HG03457 (cell line): ENCODE results near the gene TCIRG1.

Source experiments
- ATAC-seq: cut with Tn5 transposase; IDR thresholded peaks from one replicate; pipeline ENCODE4 v1.9.1; 2021; ENCODE audit warnings: moderate number of reproducible peaks; ENCODE audit not compliant: unreplicated experiment

TCIRG1 gene

DNA sequence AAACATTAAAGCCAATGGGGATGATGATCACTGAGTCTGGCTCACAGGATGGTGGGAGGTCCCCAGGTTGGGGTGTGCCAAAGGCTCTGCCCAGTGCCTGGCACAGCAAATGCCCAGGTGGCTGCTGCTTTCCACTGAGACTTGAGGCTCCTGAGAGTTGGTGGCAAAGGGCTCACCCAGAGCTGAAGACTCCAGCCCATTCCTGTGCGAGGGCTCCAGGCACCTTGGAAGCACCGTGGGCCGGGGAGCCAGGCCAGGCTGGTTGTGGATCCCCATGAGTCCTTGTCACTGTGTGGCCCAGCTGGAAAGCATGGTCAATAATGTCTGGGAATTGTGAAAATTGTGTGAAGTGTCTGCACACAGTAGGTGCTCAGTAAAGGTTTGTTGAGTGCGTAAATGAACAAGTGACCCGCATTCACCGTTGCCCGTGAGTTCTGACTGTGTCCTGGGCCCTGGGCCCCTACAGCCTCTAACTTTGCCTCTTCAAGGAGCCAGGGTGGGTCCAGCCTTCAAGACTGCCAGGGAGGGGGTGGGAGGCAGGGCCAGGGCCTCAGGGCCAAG is 32.1 kb upstream of the TCIRG1 start:
- no peak for ATAC-seq

DNA sequence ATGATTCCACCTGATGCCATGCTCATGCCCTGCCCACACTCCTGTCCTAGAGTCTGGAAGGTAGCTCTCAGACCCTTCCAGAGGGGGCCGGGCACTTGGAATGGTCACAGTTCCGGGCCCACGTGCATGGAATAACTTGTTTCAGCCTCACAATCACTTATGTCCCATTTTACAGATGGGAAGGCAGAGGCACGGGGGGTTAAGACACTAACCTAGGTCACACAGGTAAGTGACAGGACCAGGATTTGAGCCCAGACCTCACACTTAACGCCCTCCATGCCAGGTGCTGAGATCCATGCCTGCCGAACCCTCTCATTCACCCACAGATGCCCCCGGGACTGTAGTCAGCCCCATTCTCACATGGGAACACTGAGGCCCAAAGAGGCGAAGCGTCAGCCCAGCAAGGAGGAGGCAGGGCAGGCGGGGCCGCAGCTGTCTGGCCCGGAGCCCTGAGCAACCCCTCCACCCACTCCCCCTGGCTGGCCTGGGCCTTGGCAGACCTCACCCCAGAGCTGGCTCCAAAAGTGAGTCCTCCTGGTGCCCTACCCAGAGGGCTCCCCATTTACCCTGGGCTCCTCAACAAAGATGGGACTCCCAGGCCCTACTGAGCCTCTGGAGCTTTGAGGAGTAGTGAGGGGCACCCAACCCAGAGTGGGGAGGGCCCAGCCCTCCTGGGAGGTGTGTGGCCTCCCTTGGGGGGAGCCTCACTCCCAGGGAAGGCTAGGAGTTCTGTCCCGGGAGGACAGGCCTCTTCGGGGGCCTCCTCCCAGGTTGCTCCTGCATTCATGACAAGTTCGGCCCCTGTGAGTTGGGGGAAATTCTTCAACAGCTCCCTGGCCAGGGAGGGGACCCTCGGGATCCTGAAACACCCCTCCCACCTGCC is 31.1 kb upstream of the TCIRG1 start:
- no peak for ATAC-seq

DNA sequence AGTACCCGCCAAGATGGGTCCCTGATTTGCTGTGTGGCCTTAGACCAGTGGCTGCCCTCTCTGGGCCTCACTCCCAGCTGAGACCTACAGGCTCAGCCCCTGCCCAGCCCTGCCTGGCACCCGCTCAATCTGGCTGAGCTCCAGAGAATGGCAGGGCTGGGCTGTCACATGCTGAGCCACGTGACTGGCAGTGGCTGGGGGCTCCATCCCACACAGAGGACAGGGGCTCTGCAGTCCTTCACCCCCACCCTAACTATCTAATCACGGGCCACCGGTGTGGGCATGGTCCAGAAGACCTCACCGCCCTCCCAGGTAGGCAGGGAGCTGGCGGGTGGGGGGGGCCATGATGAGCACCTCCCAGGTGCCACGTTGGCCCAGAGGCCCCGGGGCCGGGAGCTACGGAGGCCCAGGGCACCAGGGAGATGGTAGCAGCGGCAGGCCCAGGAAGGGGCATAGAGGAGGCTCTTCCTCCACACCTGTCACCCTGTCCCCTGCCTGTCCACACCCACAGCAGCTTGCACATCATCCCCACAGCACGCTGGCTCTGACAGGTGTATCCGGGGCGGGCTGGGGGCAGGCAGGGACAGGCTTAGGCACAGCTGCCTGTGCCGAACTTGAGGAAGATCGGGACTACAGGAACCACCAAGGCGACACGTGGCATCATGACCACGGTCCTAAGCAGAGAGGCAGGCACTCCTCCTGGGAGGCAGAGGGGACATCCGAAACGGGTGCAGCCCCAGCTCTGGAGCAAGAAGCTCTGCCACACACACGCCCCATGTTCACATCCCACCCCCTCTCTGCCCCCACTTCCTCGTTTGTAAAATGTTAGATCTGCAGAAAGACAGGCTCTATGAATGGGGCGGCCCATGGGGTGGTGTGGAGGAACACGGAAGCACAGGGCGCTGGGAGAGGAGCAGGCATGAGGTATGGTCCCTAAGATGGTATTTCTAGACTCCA is 30.2 kb upstream of the TCIRG1 start:
- no peak for ATAC-seq

DNA sequence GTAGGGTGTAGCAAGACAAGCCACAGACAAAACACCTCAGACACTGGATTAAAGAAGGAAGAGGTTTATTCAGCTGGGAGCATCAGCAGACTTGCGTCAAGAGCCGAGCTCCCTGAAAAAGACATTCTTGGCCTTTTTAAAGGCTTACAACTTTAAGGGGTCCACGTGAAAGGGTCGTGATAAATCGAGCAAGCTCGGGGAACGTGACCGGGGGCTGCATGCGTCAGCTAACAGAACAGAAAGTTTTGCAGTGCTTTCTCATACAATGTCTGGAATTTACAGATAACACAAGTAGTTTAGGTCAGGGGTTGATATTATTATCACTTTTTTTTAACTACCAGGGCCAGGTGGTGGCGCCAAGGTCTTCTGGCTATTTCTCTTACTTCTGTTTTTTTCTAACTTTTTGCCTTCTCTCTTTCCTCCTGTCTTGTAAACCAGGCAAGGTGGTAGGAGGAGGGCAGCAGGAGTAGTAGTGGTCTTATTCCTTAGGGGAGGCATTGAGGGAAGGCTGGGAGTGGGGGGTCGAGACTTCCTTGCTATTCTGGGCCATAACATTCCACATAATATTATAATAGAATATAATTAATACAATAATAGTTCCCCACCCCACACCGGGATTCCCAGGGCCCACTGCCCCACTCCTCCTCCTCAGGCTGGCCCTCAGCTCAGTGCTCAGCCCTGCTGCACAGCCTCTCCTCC is 29.3 kb upstream of the TCIRG1 start:
- ATAC-seq = no peak

DNA sequence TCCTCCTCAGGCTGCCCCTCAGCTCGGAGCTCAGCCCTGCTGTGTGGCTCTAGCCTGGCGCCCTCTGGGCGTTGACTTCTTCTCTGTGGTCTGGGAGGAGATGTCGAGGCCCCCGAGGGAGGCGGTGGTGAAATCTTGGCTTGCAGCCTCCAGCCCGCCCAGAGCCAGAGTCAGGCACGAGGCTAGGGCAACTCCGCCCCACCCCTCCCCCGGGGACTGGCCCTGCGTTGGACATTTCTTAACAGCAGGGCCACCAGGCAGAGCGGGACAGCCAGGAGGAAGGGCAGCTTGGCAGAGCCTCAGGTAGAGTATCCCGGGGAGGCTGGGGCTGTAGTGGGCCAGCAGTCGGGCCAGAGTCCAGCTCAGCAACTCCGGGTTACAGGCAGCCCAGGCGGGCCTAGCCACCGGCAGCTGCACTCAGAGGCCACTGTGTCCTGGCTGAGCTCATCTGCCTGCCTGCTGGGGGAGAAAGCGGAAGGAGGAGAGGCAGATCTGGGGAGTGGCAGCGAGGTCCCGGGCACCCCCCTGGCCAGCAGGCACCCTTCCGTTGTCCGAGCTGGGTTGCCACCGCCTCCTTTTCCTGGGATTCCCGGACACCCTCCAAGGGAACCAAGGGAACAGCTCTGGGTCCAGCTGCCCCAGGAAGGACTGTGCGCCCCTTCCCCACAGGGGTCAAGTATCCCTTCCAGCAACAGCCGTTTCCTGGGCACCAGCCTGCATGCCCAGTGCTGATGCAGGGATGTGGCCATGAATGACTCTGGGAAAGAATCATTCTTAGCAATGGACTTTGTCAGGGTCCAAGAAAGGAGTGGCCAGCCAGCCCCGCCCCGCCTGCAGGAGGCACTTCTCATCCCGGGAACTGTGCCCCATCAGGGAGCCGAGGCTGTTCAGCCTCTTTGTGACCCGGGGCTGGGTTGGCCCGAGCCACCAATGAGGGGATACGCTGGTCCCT is 28.5 kb upstream of the TCIRG1 start, which contains the start of gene ALDH3B1:
Gene ALDH3B1 (plus strand): TSS at position 238 of the 952 bp plus-strand sequence. CDS start 4,971 bp downstream, outside the sequence.
- ATAC-seq = no peak

DNA sequence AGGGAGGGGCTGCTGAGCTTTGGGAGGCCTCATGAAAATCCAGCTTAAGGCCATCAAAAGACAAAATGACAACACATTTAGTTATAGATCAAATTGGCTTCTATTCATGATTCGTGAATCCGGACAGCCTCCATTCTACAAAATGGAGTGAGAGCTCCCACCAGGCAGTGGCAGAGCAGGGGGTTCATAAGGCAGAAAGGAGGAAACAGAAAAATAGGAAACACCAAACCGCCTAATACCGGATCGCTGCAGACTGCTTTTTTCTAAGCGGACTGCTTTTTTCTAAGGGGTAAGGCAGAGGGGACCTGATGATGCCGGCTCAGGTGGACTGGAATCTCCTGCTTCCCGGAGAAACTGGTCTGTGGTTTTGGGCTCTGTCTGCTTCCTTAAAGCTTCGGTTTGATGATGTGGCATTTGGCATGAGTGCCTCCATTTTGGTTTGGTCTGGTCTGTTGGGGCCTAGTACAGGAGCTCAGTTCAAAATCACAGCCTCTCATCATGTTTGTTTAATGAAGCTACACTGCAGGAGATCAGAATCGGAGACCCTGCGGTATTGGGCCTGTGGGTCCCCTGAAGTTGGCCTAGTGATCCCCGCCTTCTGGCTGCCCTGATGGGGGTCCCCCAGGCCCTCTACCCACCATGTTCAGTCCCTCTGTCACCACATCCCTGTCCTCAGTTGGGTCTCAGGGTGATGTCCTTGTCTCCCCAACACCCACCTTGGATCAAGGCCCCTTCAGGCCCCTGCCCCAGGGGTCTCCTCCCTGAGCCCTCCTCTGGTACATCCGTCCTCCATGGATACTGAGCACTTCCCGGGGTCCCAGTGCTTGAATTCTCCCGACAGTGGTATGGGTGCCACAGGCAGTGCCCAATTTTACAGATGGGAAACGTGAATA is 27.5 kb upstream of the TCIRG1 start:
- no peak for ATAC-seq

DNA sequence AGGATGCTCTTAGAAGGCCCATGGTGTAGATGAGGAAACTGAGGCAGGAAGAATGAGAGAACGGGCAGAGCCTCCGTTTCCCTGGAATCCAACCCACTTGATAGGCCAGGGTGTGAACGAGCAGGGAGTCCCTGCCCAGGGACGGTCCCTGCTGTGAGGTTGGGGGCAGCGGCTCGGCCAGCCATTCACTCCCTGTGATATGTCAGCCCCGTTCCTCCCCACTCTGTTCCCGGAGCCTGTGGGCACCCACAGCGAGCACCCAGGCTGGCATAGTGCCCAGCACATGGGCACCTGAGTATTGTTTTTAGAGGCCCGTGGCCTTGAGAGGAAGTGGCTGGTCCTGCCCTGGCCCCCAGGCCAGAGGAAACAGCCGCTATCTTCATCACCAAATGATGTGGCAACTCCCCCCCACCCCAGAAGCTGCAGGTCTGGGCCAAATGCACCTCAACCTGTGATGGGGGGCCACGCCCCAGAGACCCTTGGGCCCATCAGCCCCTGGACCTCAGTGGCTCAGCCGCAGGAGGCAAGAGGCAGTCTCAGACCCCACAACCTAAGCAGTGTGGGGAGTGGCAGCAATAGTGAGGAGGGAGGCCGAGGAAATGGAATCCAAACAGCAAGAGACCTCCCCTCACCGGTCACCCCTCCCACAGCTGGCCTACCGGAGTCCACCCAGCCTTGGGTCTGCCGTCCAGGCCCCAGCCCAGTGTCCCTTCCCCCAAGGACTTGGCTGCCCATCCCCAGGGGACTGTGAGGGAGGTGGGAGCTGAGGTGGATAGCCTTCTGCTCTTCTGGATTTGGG is 26.6 kb upstream of the TCIRG1 start:
- ATAC-seq = no peak

DNA sequence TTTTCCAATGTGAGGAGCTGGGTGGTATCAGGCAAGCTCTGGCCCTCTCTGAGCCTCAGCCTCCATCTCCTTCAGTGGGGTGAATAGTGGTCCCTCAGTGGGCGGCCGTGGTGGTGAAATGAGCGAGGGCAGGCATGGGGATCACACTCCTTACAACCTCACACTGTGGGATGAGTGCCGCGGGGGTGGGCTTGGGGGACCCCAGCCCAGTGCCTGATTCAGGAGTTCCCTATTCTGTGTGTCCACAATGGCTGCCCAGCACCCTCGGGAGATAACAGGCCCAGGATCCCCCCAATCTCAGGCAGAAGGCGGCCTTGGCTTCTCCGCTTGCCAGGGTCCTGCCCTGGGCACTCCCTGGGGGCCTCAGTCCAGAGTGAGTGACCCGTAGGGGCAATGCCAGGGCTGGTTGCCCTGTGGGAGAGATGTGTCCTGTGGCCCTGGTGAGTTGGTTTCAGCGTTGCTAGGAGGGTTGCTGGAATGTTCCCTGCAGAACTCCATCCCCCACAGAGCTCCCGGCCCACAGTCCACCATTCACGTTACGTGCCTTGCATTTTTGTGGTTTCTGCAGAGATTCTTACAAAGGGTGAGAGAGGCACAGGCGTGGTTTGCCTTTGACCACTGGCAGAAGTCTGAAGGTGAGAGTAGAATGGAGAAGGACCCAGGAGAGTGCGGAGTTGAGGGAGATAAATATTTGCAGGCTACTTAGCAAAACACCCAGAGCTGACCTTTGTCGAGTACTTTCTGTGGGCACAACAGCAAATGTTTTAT is 25.8 kb upstream of the TCIRG1 start:
- no peak for ATAC-seq

DNA sequence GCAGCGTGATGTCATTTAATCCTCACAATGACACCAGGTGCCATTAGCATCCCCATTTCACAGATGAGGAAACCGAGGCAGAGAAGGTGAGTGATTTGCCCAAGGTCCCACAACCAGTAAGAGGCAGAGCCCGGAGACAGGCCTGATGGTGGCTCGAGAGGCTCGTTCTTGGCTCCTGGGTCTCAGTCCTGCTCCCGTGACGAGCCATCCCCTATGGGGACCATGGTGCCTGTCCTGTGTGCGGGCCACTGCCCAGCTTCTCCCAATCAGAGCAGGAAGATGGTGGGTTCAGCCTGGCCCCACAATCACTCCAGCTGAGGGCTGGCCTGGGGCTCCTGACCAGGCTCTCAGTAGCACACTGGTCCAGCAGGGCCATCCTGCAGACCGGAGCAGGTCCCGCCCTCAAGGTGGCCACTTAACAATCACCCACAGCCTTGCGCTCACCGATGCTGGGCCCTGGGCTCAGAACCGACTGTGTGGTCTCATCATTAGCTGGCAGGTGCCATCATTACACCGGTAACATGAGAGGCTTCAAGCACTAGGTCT is 25.1 kb upstream of the TCIRG1 start:
- ATAC-seq = no peak

DNA sequence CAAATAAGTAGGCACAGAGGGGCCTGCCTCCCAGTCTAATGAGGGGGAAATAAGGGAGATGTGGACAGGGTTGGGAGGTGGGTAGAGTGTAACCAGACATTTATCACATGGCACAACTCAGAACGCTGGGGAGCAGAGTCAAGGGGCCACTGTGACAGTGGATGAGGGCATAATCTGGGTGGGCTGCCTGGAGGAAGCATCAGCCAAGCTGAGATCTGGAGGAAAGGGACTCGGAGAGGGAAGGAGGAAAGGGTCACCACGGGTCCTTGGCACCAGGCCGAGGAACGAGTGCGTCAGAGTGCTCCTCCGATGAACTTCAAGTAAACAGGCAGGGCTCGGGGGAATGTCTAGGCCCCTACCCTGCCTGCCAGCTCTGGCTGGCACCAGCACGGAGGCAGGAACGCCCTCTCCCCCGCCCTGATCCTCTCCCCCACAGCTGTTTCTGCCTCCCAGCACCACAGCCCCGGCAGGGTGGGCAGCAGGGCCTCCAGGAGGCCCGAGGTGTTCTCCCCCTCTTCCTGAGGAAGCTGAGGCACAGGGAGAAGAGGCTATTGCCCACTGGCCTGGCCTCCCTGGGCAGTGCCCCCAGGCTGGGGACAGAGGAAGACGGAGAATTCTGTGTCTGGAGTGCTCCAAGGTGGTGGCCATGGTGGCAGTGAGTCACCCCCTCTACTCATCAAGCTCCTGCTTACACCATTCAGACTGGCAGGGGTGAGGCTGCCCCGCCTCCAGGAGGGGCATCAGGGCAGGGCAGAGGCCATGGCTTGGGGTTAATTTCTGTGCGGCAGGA is 24.5 kb upstream of the TCIRG1 start:
- no peak for ATAC-seq

DNA sequence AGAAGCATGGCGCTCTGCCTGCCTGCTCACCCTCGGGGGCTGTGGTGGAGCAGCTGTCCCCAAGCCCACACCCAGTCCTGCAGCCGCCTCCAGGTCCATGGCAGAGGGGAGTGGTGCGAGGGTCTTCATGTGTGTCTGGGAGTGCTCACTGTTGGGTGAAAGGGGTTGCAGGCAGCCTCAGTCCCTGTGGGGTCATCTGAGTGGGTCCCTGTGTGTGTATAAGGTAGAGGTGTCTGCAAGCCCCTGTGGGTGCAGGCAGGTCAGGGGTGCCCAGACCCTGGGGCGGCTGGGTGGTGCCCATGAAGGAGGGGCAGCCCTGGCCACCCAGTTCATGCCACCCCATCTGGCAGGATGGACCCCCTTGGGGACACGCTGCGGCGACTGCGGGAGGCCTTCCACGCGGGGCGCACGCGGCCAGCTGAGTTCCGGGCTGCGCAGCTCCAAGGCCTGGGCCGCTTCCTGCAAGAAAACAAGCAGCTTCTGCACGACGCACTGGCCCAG is 23.8 kb upstream of the TCIRG1 start:
- no peak for ATAC-seq

DNA sequence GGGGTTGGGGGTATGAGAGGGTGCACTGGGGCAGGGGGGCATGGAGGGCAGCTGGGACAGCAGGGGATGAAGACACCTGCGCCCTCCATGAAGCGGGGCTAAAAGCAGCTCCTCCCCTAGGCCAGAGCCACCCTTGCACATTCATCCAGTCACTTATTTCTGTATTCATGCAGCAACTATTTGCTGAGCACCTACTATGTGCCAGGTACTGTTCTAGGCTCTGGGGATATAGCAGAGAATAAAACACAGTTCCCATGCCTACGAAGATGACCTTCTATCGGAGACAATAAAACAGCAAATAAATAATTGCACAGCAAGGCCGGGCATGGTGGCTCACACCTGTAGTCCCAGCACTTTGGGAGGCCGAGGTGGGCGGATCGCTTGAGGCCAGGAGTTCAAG is 23.4 kb upstream of the TCIRG1 start:
- ATAC-seq = no peak

DNA sequence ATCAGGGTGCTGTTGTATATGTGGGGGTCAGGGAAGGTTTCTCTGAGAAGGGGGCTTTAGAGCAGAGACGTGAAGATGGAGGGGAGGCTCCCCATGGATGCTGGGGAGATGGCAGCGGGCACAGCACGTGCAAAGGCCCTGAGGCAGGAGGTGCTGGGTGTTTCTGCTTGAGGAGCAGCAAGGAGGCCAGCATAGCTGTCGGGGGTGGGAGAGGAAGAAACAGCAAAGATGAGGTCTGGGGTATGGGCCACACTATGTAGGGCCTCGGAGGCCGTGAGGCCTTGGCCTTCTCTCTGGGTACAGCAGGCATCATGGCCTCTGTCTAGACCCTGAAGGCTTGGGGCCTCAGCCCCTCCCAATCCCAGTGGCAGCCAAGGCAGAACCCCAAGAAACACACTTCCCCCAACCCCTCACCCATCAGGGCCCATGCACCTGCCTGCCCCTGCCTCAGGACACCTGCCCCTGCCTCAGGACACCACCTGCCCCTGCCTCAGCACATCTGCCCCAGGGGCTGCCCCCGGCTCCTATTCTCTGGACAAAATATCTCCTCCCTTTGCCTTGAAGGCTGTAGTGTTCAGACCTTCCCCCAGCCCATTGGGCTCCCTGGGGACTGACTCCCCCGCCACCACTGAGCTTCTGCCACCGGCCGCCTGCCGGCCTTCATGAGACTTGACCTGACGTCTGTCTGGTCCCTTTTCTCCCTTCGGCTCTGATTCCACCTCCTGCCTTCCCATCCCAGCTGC is 22.5 kb upstream of the TCIRG1 start:
- no peak for ATAC-seq

DNA sequence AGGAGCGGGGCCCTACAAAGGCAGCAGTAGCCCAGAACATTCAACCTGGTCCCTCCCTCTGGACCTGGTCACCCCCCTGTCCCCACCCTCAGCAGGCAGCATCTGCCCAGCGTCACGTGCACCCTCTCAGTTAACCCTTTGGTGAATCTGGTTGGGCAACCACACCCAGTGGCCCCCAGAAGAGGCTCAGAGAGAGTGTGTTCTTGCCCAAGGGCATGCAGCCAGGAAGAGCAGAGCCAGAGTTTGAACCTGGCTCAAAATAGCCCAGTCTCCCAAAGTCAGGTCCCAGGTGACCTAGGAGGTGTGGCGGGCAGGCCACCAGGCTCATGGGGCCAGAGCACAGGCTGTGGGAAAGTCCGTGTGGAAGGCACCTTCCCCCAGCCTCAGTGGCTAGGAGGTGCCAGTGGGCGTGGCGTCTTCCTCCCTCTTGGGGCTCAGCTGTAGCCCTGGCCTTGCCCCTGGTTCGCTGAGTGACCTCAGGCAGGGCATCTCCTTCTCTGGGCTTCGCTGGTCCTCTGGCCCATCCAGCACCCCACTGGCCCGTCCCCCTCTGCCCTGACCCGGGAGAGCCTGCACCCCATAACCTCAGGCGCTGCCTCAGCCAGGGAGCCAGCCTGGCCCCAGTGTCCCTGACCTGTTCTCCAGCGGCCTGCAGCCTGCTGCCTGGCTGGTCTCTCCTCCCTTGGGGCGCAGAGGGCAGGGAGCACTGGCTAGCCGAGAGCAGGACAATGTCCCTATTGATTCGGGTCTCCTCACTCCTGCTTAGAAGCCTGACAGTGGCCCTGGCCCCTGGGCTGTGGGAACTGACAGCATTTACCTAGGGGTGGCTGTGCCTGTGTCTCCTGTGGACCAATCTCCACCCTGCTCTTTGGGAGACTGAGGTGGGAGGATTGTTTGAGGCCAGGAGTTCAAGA is 21.7 kb upstream of the TCIRG1 start:
- ATAC-seq = no peak
